Caco-2 (cell line): ENCODE data around the gene NMNAT2. TPM values are rescaled to one million over a fixed set of nuclear protein-coding genes. Genes with fewer than 3 reads are reported as not detected.

Experiments
- BruUV-seq: library from RNA; stranded (reverse); fragments of 400-500 nt; replicated peaks from 2 replicates; lab custom pipeline; 2021; lab: Mats Ljungman, UMichigan
- CTCF ChIA-PET: fragments of 300-600 bp; sonication (Branson Sonifier 250); formaldehyde crosslinking; loops from one replicate; lab custom pipeline; 2022; ENCODE audit warnings: antibody characterized with exemption; lab: Charles Lee
- POLR2A ChIA-PET: fragments of 300-600 bp; sonication (Branson Sonifier 250); formaldehyde crosslinking; loops from one replicate; lab custom pipeline; 2022; ENCODE audit warnings: antibody characterized with exemption; lab: Charles Lee
- DNase-seq, 2 experiments: peaks; one replicate each; pipeline versions ENCODE4 v3.0.0 to v3.0.0-alpha.2; 2020 to 2022
- H3K27me3 ChIP-seq: replicated peaks from 2 replicates; pipeline ENCODE4 v1.6.0; 2011; ENCODE audit warnings: low read length; ENCODE audit not compliant: control insufficient read depth, insufficient read depth
- H3K36me3 ChIP-seq: 2 replicates; pipeline ENCODE4 v1.5.1; 2011; ENCODE audit warnings: low read length; ENCODE audit not compliant: control insufficient read depth, insufficient read depth
- H3K4me1 ChIP-seq: fragments of 250-450 bp; sonication (Bioruptor Pico); 2 replicates; pipeline ENCODE4 v1.5.1; 2020; ENCODE audit warnings: mild to moderate bottlenecking
- H3K4me3 ChIP-seq: 2 replicates; pipeline ENCODE4 v1.5.1; 2011; ENCODE audit warnings: low read depth, mild to moderate bottlenecking, control low read depth, low read length
- H3K9me3 ChIP-seq: fragments of 250-450 bp; sonication (Bioruptor Pico); 2 replicates; pipeline ENCODE4 v1.5.1; 2020; ENCODE audit warnings: mild to moderate bottlenecking, moderate library complexity
- H3K27ac Mint-ChIP-seq: one replicate; pipeline ENCODE4 v1.8.0; 2022; ENCODE audit warnings: mixed read lengths; ENCODE audit not compliant: unreplicated experiment
- H3K27me3 Mint-ChIP-seq: one replicate; pipeline ENCODE4 v1.8.0; 2022; ENCODE audit warnings: mixed read lengths; ENCODE audit not compliant: insufficient read depth, unreplicated experiment
- H3K36me3 Mint-ChIP-seq: one replicate; pipeline ENCODE4 v1.8.0; 2022; ENCODE audit warnings: mild to moderate bottlenecking, mixed read lengths; ENCODE audit not compliant: insufficient read depth, unreplicated experiment
- H3K4me1 Mint-ChIP-seq: one replicate; pipeline ENCODE4 v1.8.0; 2022; ENCODE audit warnings: low read depth, mixed read lengths; ENCODE audit not compliant: unreplicated experiment
- H3K4me3 Mint-ChIP-seq: one replicate; pipeline ENCODE4 v1.8.0; 2022; ENCODE audit warnings: mild to moderate bottlenecking, moderate library complexity, mixed read lengths; ENCODE audit not compliant: unreplicated experiment
- H3K9me3 Mint-ChIP-seq: one replicate; pipeline ENCODE4 v1.8.0; 2022; ENCODE audit warnings: mixed read lengths; ENCODE audit not compliant: unreplicated experiment
- CTCF ChIP-seq, 2 experiments: fragments of 200-600 bp in 1 of 2; IDR thresholded peaks; 1 replicate in 1 of 2; 2 replicates in 1 of 2; pipeline versions ENCODE4 v1.5.1 to v1.8.0; 2011 to 2022; ENCODE audit warnings: antibody characterized with exemption in 1 of 2, control low read depth in 1 of 2, inconsistent platforms in 1 of 2, low read depth in 1 of 2, low read length in 1 of 2, mild to moderate bottlenecking in 1 of 2, moderate library complexity in 1 of 2; ENCODE audit not compliant: insufficient read depth in 1 of 2, severe bottlenecking in 1 of 2, unreplicated experiment in 1 of 2
- intact Hi-C: fragments of 100-400 bp; cut with micrococcal nuclease; formaldehyde crosslinking; loops from one replicate; pipeline ENCODE4 v1.10.0; 2022; ENCODE audit not compliant: unreplicated experiment
- total RNA-seq: library from RNA; stranded (reverse); gene quantifications from 2 replicates; pipeline ENCODE4 v1.2.3, GENCODE V29; 2022

NMNAT2 gene
- total RNA-seq, 1 experiment from 2014 or later: 16.4 TPM

- no peak for TF ChIP-seq CTCF (IDR thresholded peaks at IDR 0.05; ENCODE audit: insufficient read depth in 1 of 2, low read depth in 1 of 2, low read length in 1 of 2, severe bottlenecking in 1 of 2, unreplicated experiment in 1 of 2)
- ChIA-PET CTCF (no interaction called here), POLR2A (no interaction called here)
- Mint-ChIP-seq H3K36me3 (no peaks in the 10 kb centered on the region), H3K9me3 (peaks cover 4% of the 10 kb centered on the region), H3K4me3 (no peak overlapping the region), H3K27me3 (no peaks in the 10 kb centered on the region), H3K27ac (no peak overlapping the region), H3K4me1 (peaks cover 16% of the 10 kb centered on the region)
- no peak for DNase-seq
- Histone ChIP-seq H3K4me3 (no peak overlapping the region), H3K9me3 (no peaks in the 10 kb centered on the region), H3K27me3 (no peaks in the 10 kb centered on the region), H3K36me3 (no peaks in the 10 kb centered on the region), H3K4me1 (peaks cover 26% of the 10 kb centered on the region)
- intact Hi-C loops: no loop called here
- BruUV-seq: no TSS peak
Observed at GRCh38 chr1:183435497-183435896, 17.3 kb upstream of the NMNAT2 start.

DNA sequence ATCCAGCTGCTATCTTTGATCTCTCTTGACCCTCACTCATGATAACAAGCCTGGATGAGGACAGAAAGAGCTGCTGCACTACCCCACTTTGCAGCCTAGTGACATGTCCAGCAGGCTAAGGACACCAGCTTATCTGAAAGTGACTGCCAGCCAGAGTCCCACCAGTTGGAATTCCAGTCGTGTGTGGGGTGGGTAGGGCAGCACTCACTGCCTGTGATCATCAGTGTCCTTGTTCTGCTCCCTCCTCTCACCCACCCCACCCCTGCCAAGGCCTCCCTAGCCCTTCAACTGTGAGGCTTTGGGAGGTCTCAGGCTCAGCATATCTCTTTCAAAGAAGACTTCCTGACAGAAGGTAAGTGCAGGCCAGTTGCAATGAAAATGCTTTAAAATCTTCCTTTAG, 15.5 kb upstream of the NMNAT2 start:
- intact Hi-C loops: no loop called here
- POLR2A ChIA-PET: interaction anchor here (0.6 kb wide), 1 partner anchor 524 kb away, joined by 4 read pairs; no protein-coding TSS in a partner anchor
- peaks cover 26% of the 10 kb centered on the region for H3K4me1 ChIP-seq
- H3K9me3 Mint-ChIP-seq: peaks cover 16% of the 10 kb centered on the region
- DNase-seq: peak in 1 of 2 experiments; percentile 40
- TF ChIP-seq CTCF (IDR thresholded peaks at IDR 0.05; ENCODE audit: insufficient read depth in 1 of 2, low read depth in 1 of 2, low read length in 1 of 2, severe bottlenecking in 1 of 2, unreplicated experiment in 1 of 2): no peak
- no peaks in the 10 kb centered on the region for H3K27me3 Mint-ChIP-seq
- H3K36me3 Mint-ChIP-seq: no peaks in the 10 kb centered on the region
- CTCF ChIA-PET: interaction anchor here (0.6 kb wide), 1 partner anchor 25 kb away, joined by 4 read pairs; no protein-coding TSS in a partner anchor
- no peaks in the 10 kb centered on the region for H3K27me3 ChIP-seq
- H3K36me3 ChIP-seq: no peaks in the 10 kb centered on the region
- H3K4me3 Mint-ChIP-seq: no peak overlapping the region
- H3K27ac Mint-ChIP-seq: no peak overlapping the region
- no peak overlapping the region for H3K4me3 ChIP-seq
- H3K9me3 ChIP-seq: no peaks in the 10 kb centered on the region
- BruUV-seq: no TSS peak
- peaks cover 19% of the 10 kb centered on the region for H3K4me1 Mint-ChIP-seq

- Histone ChIP-seq H3K27me3 (no peaks in the 10 kb centered on the region), H3K9me3 (no peaks in the 10 kb centered on the region), H3K4me1 (peaks cover 34% of the 10 kb centered on the region), H3K4me3 (no peak overlapping the region), H3K36me3 (no peaks in the 10 kb centered on the region)
- Mint-ChIP-seq H3K4me3 (no peak overlapping the region), H3K9me3 (peaks cover 22% of the 10 kb centered on the region), H3K36me3 (no peaks in the 10 kb centered on the region), H3K4me1 (peaks cover 30% of the 10 kb centered on the region), H3K27me3 (no peaks in the 10 kb centered on the region), H3K27ac (peak overlapping the region; percentile 1)
- intact Hi-C loops: no loop called here
- no peak for TF ChIP-seq CTCF (IDR thresholded peaks at IDR 0.05; ENCODE audit: insufficient read depth in 1 of 2, low read depth in 1 of 2, low read length in 1 of 2, severe bottlenecking in 1 of 2, unreplicated experiment in 1 of 2)
- CTCF ChIA-PET: no interaction called here
- BruUV-seq: no TSS peak
- DNase-seq: no peak
- POLR2A ChIA-PET: no interaction called here
Observed at GRCh38 chr1:183432548-183432875, 14.3 kb upstream of the NMNAT2 start.
